ENCODE measurements around the gene PFKFB1.
"Not testable (repeated sequence)": the region's sequence is repeated elsewhere in the genome, so short reads cannot be mapped to it uniquely, and the experiment has no call there.

PFKFB1 gene

DNA sequence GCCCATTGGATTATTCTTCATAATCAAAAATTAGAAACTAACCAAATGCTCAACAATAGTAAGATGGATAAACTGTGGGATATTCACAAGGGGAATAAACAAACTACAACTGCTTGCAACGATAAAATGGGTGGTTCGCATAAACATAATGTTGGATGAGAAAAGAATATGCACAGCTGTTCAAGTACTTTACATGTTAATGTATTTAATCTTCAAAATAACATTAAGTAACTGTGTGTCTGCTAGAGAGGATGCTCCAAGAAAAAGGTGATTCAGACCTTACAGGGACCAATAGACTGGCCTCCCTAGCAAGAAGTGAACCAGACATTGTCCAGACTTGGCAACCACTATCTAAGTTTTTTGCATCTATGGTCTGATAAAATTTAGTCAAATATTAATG lies 2.3 kb downstream of the PFKFB1 start:
- DNase-seq, result no peak

DNA sequence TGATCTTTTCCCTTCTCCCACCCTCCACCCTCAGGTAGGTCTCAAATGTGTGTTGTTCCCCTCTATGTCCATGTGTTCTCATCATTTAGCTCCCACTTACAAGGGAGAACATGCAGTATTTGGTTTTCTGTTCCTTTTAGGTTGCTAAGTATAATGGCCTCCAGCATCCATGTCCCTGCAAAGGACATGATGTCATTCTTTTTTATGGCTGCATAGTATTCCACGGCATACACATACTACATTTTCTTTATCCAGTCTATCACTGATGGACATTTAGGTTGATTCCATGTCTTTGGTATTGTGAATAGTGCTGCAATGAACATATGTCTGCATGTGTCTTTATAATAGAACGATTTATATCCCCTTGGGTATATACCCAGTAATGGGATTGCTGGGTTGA lies 10.7 kb downstream of the PFKFB1 start:
- not testable (repeated sequence) for DNase-seq

DNA sequence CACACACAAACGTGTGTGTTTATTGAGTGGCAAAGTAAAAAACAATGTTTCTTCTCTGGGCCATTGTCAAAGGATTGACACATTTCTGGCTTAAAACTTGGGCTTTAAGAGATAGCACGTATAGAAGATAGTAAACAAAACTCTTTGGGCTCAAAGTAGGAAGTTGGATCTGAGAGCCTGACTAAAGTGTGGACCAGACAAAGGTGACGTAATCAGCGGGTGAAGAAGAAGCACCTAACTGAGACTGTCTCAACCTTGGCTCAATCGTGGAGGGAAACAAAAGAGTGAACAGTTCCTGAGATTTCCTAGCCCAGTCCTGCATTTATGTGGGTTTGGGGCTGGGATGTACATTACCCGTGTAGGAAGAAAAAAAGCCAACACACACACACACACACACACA lies 13.7 kb downstream of the PFKFB1 start:
- no peak for DNase-seq

DNA sequence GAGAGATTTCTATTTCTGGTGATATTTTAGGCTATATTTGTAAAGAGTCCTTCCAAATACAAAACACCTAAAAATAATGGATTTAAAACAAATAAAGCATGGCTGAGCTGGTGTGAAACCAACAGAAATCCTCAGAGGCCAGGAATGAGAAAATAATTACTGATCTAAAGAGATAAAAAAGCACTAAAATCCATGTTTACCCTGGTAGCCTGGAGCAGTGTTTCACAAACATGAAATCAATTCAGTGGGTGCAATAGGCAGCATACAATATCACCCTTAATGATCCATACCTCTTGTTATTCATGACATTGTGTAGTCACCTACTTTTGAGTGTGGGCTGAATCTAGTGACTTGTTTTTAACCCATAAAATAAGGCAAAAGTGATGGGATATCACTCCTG lies 14.6 kb downstream of the PFKFB1 start:
- DNase-seq, result no peak

DNA sequence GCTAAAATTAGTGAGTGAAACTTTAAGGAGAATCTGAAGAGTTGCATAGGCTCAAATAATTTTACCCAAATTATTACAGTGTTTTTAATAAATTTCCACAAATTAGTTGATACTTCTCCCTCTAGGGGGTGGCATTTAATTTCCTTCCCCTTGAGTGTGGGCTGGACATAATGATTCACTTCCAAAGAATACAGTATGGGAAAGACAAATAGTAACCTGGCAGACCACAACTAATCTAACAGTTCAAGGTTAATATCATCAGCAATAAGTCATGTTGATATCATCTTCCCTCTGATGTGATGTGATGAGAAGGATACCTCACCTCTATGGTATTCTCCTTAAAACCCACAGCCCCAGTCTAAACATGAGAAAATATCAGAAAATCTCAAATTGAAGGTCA lies 15.5 kb downstream of the PFKFB1 start:
- DNase-seq, result no peak

DNA sequence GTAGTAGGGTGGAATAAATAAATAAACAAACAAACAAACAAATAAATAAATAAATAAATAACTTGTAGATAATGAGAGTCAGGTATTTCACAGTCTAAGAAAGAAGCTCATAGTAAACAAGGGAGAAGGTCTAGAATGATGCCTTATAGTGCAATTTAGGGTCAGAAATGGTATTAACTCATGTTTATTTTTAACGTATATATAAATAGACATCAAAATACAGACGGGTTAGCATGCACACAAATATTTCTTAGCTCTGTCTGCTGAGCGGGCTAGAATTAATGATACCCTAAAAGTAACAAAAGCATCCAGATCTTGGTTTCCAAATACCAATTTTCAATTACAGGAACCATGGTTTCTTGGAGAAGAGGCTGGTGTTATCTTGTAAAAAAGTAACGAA lies 16.6 kb downstream of the PFKFB1 start:
- DNase-seq, result no peak

DNA sequence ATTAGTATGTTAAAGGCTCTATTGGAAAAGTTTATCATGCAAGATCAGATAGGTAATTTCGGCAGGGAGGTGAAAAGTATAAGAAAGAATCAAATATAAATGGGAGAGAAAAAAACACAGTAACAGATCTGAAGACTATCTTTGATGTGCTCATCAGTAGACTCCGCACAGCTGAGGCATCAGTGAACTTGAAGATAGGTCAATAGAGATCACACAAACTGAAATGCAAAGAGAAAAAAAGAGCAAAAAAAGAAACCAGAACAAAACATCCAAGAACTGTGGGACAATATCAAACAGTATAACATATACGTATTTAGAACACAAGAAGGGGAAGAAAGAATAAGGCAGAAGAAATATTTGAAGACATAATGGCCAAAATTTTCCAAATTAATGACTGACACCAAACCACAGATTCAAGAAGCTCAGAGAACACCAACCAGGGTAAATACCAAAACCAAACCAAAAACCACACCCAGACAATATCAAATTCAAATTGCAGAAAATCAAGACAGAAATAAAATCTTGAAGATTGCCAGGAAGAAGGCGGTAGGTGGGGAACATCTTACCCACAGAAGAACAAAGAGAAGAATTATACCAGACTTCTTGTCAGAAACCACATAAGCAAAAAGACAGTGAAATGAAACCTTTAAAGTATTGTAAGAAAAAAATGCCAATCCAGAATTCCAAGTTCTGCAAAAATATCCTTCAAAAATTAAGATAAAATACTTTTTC lies 29.1 kb downstream of the PFKFB1 start:
- DNase-seq, result no peak

DNA sequence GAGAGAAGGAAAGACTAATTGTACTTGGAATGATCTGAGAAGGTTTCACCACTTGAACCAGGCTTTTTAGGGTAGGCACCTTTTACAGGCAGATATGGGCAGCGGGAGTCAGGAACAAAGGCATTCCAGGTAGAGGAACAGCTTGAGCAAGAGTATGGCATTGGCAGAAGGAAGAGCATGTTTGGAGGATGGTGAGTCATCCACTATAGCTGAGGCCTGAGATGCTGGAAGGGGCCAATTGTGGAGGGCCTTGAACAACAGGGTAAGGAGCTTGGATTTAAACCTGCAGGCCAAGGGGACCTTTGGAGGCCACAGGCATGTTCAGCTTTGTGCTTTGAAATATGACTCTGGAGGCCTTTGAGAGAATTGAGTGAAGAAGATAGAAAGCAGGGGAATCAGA lies 32.2 kb downstream of the PFKFB1 start:
- no peak for DNase-seq

DNA sequence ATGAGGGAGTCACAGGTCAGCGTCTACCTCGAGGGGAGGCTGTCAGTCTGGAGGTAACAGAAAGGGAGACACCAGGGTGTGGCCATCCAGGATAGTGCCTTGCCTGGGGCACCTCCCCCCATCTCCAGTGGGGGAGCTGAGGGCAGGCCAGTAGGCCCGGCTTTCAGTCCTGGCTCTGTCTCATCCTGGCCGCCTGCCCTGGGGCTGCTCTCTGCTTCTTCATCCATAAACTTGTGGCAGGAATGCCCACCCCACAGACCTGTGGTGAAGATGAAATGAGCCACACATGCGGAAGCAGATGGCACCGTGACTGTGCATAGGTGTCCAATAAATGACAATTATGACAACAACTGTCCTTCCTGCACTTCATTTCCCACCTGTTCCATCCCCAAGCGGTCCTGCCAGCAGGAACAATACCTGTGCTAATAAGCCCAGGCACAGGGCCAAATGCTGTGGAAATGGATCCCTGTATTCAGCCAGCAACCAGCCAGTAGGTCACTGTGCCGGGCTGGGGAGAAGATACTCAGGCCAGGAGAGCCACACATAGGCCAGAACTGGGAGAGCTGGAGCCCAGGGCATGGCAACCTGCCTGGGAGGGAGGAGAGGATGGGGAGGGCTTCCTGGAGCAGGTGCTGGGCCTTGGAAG lies 43.1 kb downstream of the PFKFB1 start:
- no peak for DNase-seq

DNA sequence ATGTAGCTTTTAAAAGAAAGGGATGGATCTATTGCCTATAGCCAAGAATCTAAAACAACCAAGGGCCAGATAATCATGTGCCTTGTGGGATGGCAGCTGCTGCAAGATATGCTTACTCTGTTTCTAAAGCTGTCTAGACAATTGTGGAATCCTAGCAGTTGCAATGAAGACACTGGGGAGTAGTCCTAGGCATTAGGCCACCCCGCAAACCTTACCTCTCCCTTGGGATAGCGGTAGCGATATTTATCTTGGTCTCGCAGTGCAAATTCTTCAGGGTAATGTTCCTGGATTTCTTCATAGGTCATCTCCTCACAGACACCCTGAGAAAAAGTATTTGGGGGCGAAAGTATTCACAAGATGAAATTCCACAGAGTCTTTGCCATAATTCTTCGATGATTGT lies 48.8 kb downstream of the PFKFB1 start:
- DNase-seq, result no peak

DNA sequence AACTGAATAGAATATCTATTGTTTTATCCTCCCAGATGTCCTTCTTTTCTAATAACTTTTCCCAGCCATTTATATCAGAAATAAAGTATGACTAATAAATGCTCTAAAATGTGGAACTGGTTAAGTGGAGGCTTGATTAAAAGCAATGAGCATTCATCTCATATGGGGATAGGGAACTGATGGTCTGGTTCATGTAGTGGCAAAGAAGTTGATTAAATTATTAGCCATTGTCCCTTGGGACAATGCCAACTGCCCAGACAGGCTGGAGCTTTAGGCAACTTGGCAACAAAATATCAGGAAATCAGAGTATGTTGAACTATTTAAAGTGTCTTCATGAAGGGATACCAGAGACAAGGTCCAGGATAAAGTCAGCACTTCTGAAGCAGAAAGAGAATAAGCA lies 49.2 kb downstream of the PFKFB1 start:
- no peak for DNase-seq

DNA sequence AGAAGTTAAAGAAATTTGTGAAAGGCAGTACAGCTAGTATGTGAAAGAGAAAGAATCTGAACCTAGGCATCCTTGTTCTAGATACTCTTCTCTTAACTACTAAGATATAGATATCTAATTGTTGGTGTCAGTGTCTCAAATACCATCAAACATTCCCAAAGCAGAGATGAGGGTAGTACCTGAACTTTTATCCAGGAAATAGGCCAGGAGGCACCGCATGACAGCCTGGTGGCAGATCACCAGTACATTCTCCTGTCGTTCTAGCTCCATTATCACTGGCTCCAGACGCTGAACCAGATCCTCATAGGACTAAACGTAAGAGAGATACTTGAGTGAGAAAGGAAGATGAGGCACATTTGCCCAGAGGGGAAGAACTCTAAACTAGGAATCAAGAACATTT lies 56.6 kb downstream of the PFKFB1 start:
- no peak for DNase-seq

DNA sequence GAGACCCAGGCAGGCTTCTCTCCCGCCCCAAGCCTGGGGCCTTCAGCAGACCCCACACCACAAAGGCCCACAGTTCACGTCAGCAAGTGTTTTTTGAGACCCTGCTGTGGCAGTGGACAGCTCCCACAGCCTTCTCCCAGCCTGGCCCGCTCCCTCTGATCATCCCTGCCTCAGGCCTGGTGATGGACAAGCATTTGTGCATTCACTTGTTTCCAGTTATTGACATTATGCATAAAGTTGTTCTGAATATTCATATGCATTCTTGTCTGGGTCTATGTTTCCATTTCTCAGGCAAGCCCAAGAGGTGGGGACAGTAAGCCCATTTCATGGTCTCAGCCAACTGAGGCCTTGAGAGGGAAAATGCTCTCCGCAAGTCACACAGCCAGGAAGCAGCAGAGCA lies 58.7 kb downstream of the PFKFB1 start:
- DNase-seq, result no peak

DNA sequence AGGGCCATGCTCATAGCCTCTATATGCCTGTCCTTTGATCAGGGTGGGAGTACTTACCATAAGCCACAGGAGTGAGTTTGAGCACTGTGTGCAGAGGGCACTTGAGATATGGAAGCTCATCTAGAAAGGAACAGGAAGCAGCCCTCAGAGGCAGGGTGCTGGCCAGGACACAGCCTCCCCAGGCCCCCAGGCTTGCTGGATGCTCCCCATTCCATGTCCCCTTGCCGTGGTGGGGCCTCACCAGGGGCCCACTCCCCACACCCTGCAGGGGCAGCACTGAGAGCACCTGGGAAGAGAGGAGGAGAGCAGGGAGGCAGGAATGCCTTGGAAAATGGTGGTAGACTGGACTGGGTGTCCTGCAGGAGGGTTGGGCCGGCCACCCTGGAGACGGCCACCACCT lies 59.1 kb downstream of the PFKFB1 start:
- no peak for DNase-seq

DNA sequence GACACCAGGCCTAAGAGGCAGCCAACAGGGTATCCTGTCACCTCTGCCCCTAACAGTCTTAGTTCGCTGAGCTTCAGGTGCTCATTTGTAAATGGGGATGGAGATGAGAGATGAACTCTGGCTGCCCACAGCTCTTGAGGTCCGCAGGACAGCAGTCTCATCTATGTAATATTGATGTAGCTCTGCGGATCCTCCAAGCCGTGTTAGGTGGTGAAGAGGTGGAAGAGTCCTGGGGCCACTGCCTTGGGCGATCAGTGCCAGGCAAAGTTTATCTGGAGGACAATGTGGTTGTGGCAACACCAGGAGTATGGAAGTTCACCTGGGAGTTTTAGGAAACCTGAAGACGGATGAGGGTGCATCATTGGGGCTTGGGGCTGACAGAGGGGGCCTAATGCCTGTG lies 59.9 kb downstream of the PFKFB1 start:
- DNase-seq, result no peak

DNA sequence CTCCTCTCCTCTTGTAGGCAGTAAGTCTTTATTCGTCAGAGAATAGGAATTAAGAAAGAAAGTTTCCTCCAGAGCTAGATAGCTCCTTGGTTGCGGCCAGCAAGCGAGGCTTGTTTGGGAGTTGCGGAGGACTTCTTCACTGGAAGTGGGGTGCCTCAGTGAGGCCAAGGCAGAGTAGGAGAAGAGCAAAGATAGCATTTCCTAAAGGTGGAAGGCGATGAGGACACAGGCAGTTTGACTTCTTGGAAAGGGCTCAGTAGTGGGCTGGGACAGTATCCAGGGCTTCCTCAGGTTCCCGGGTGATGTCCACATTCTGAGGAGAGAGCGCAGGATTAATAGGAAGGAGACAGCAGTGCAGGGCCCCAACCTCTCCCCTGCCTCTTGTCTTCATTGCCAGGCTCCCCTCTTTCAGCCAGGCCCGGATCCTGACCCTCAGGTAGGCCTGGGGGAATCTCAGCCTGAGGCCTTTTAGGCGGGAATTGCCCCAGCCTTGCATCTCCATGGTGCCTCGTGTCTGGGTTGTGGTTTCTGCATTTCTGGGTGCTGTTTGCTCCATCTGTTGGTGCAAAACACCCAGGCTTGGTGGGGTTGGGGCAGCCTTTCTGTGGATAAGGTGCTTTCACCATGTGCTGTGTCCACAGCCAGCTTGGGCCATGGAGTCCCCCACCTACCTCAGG lies 60.7 kb downstream of the PFKFB1 start:
- no peak for DNase-seq

DNA sequence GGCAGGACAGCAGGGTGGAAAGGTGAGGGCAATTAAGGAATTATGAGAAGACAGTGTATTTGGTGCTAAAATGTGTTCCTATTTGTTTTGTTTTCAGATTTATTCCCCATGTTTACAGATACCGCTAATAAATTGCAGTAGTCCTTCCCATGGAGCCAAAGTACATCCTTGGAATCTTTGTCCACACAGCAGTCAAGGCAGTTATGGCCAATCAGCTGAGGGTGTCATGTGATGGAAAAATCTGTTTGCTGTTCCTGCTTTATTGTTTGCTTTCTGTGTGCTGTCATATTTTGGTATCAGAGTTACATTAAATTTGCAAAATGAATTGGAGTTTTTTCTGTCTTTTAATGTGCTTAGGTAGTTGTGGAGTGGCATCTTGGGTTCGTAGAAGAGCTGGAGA lies 62.9 kb downstream of the PFKFB1 start:
- no peak for DNase-seq

DNA sequence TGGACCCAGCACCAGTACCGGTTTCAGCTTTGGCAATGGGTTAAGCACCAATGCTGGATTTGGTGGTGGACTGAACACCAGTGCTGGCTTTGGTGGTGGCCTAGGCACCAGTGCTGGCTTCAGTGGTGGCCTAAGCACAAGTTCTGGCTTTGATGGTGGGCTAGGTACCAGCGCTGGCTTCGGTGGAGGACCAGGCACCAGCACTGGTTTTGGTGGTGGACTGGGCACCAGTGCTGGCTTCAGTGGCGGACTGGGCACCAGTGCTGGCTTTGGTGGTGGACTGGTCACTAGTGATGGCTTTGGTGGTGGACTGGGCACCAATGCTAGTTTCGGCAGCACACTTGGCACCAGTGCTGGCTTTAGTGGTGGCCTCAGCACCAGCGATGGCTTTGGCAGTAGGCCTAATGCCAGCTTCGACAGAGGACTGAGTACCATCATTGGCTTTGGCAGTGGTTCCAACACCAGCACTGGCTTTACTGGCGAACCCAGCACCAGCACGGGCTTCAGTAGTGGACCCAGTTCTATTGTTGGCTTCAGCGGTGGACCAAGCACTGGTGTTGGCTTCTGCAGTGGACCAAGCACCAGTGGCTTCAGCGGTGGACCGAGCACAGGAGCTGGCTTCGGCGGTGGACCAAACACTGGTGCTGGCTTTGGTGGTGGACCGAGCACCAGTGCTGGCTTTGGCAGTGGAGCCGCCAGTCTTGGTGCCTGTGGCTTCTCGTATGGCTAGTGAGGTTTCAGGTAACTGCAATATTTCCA lies 63.5 kb downstream of the PFKFB1 start:
- DNase-seq, result no peak

DNA sequence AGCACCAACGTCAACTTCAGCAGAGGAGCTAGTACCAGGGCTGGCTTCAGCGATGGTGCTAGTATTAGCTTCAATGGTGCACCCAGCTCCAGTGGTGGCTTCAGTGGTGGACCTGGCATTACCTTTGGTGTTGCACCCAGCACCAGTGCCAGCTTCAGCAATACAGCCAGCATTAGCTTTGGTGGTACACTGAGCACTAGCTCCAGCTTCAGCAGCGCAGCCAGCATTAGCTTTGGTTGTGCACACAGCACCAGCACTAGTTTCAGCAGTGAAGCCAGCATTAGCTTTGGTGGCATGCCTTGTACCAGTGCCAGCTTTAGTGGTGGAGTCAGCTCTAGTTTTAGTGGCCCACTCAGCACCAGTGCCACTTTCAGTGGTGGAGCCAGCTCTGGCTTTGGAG lies 65.1 kb downstream of the PFKFB1 start:
- DNase-seq, result no peak

DNA sequence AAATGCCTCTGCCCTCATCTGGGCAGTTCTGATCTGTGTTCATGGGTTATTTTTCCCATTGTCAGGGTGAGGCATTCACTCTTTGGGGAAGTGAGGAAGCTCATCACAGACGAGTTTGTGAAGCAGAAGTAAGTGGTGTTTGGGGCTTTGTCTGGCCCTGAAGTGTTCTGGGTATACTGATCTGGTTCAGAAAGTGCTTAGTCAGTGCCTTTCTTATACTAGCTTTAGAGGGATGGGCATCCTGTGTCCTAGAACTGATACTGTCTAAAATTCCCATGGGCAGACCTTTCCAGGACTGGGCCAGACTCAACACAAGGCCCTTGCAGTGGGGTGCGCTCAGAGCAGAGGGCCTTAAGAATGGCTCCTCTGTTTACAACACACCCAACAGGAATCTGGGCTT lies 67.0 kb downstream of the PFKFB1 start:
- no peak for DNase-seq

DNA sequence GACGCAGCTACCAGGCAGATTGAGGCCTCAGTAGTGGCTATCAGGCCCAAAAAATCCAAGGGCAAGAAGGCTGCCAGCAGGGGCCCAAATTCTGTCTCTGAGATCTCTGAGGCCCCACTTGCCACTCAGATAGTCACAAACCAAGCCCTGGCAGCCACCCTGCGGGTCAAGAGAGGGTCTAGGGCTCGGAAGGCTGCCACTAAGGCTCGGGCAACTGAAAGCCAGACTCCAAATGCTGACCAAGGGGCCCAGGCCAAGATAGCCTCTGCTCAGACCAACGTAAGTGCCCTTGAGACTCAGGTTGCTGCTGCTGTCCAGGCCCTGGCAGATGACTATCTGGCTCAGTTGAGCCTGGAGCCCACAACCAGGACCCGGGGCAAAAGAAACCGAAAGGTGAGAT lies 70.6 kb downstream of the PFKFB1 start:
- no peak for DNase-seq

DNA sequence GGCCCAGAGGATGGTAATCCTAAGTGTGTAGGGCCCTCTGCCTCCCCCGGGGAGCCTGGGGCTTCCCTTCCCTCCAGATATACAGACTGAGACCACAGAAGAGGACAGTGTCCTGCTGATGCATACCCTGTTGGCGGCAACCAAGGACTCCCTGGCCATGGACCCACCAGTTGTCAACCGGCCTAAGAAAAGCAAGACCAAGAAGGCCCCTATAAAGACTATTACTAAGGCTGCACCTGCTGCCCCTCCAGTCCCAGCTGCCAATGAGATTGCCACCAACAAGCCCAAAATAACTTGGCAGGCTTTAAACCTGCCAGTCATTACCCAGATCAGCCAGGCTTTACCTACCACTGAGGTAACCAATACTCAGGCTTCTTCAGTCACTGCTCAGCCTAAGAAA lies 71.4 kb downstream of the PFKFB1 start:
- DNase-seq, result no peak

DNA sequence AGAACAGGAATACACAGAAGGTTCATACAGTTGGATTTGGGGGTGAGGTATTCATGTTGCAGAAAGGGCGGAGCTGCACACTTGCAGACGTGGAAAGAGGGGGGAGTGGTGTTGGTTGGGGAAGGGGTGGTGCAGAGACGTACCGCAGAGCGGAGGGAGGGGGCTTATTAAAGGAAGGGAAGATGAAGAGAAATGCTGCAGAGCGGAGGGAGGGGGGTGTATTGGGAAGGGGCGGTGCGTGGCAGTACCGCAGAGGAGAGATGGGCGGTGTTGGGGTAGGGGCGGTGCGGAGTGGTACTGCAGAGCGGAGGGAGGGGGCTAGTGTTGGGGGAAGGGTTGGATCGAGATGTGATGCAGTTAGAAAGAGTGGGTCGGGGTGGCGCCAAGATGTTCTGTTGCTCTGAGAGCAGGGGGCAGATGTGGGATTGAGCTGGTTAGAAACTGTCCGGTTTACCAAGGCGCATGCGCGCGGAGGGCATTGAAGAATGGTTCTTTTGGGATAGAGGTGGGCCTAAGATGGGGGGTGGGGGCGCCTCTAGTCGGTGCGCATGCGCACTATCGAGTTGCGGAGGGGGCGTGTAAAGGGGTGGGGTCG lies 72.5 kb downstream of the PFKFB1 start:
- DNase-seq, result peak; percentile 7

All from RPMI8226 (cell line).